GM19452 (cell line): ENCODE results near the gene MACC1.
"Not testable (repeated sequence)": the region's sequence is repeated elsewhere in the genome, so short reads cannot be mapped to it uniquely, and the experiment has no call there.

Experiments
- ATAC-seq: cut with Tn5 transposase; IDR thresholded peaks from one replicate; pipeline ENCODE4 v1.9.1; 2021; ENCODE audit not compliant: unreplicated experiment

The MACC1 gene

GRCh38 chr7:20208651-20209307 is 8.4 kb downstream of the MACC1 start:
- no peak for ATAC-seq

GRCh38 chr7:20207811-20208210 is 9.4 kb downstream of the MACC1 start:
- ATAC-seq: not testable (repeated sequence)

GRCh38 chr7:20206104-20206896 is 10.9 kb downstream of the MACC1 start:
- no peak for ATAC-seq

GRCh38 chr7:20203316-20203715 is 13.9 kb downstream of the MACC1 start:
- ATAC-seq: no peak

- ATAC-seq: no peak
Measured at GRCh38 chr7:20201380-20201779, 15.8 kb downstream of the MACC1 start.

GRCh38 chr7:20200971-20201370 is 16.2 kb downstream of the MACC1 start:
- ATAC-seq: no peak

- peak; percentile 40 for ATAC-seq
Measured at GRCh38 chr7:20200361-20200760, 16.8 kb downstream of the MACC1 start.

GRCh38 chr7:20199015-20199737 is 18.0 kb downstream of the MACC1 start:
- ATAC-seq: peak; percentile 83

- no peak for ATAC-seq
Measured at GRCh38 chr7:20198260-20198659, 18.9 kb downstream of the MACC1 start.

- ATAC-seq: no peak
Measured at GRCh38 chr7:20197837-20198236, 19.3 kb downstream of the MACC1 start.

- no peak for ATAC-seq
Measured at GRCh38 chr7:20197125-20197748, 19.9 kb downstream of the MACC1 start.

GRCh38 chr7:20194343-20194995 is 22.7 kb downstream of the MACC1 start:
- ATAC-seq: no peak

- no peak for ATAC-seq
Measured at GRCh38 chr7:20193873-20194272, 23.3 kb downstream of the MACC1 start.

GRCh38 chr7:20193242-20193777 is 23.9 kb downstream of the MACC1 start:
- peak; percentile 67 for ATAC-seq

- ATAC-seq: no peak
Measured at GRCh38 chr7:20191391-20191869, 25.8 kb downstream of the MACC1 start.

- no peak for ATAC-seq
Measured at GRCh38 chr7:20190560-20191390, 26.4 kb downstream of the MACC1 start.

- no peak for ATAC-seq
Measured at GRCh38 chr7:20189852-20190251, 27.3 kb downstream of the MACC1 start.

- no peak for ATAC-seq
Measured at GRCh38 chr7:20188567-20188966, 28.6 kb downstream of the MACC1 start.

- ATAC-seq: not testable (repeated sequence)
Measured at GRCh38 chr7:20187850-20188249, 29.3 kb downstream of the MACC1 start.

GRCh38 chr7:20185988-20186387 is 31.2 kb downstream of the MACC1 start:
- no peak for ATAC-seq
